HL-60 (cell line): Measurements from ENCODE around the gene PCDHB8.
"Not testable (repeated sequence)": the region's sequence is repeated elsewhere in the genome, so short reads cannot be mapped to it uniquely, and the experiment has no call there.

Experiments used
- CTCF ChIP-seq: IDR thresholded peaks from one replicate; pipeline ENCODE4 v1.5.1; 2011; ENCODE audit warnings: low read length, control low read depth, inconsistent platforms; ENCODE audit not compliant: insufficient read depth
- POLR2AphosphoS5 ChIP-seq: IDR thresholded peaks from 2 replicates; pipeline ENCODE4 v1.6.1; 2012; ENCODE audit warnings: low read depth
- SPI1 ChIP-seq: IDR thresholded peaks from 2 replicates; pipeline ENCODE4 v1.6.1; 2012; ENCODE audit warnings: low read depth, mild to moderate bottlenecking, borderline replicate concordance

GRCh38 chr5:141157901-141158300, 19.7 kb upstream of the PCDHB8 start:
- TF ChIP-seq CTCF, SPI1, POLR2AphosphoS5: not testable (repeated sequence)
